B cell (primary cell): Measurements from ENCODE around the gene TKT. TPM values are rescaled to one million over a fixed set of nuclear protein-coding genes. Genes with fewer than 3 reads are reported as not detected.

ENCODE experiments used
- ATAC-seq: fragments of 200-7000 bp; cut with Tn5 transposase; one replicate; pipeline ENCODE4 v1.10.0; 2021; ENCODE audit warnings: low read depth, mild to moderate bottlenecking, moderate number of reproducible peaks, moderate library complexity
- CTCF ChIA-PET: fragments of 350-600 bp; sonication (Branson Sonifier 250); formaldehyde crosslinking; loops from one replicate; lab custom pipeline; 2021; ENCODE audit warnings: antibody characterized with exemption, inconsistent platforms; lab: Charles Lee
- POLR2A ChIA-PET: fragments of 350-600 bp; sonication (Branson Sonifier 250); formaldehyde crosslinking; loops from one replicate; lab custom pipeline; 2021; ENCODE audit warnings: antibody characterized with exemption; lab: Charles Lee
- DNase-seq: peaks from one replicate; pipeline ENCODE4 v3.0.0; 2013
- H2AFZ ChIP-seq: 2 replicates; pipeline ENCODE4 v1.6.1; 2012; ENCODE audit warnings: mild to moderate bottlenecking, low read depth, low read length; ENCODE audit not compliant: insufficient read depth, poor library complexity, severe bottlenecking
- H3K27ac ChIP-seq, 2 donors: 1 replicate in 1 of 2; 2 replicates in 1 of 2; pipeline ENCODE4 v1.5.1; 2012 to 2013; ENCODE audit warnings: low read length in 2 of 2, mild to moderate bottlenecking in 2 of 2, moderate library complexity in 1 of 2
- H3K27me3 ChIP-seq, 4 experiments: fragments of 200-600 bp in 1 of 4; sonication (generic) in 1 of 4; replicated peaks in 1 of 4; 1 replicate in 2 of 4; 2 replicates in 2 of 4; pipeline versions ENCODE4 v1.6.1 to v1.7.0; 2013 to 2016; ENCODE audit warnings: low read length in 3 of 4, mild to moderate bottlenecking in 2 of 4, mixed read lengths in 1 of 4, moderate library complexity in 1 of 4; ENCODE audit not compliant: insufficient read depth in 4 of 4, control insufficient read depth in 3 of 4; ENCODE audit errors: control extremely low read depth in 1 of 4
- H3K36me3 ChIP-seq, 2 experiments: replicated peaks in 1 of 2; 1 replicate in 1 of 2; 2 replicates in 1 of 2; pipeline versions ENCODE4 v1.6.1 to v1.7.1; 2013; ENCODE audit warnings: low read length in 1 of 2; ENCODE audit not compliant: insufficient read depth in 2 of 2, control insufficient read depth in 1 of 2; ENCODE audit errors: control extremely low read depth in 1 of 2, extremely low read depth in 1 of 2
- H3K4me1 ChIP-seq, 2 donors: fragments of 200-600 bp in 1 of 2; sonication (generic) in 1 of 2; 1 replicate in 1 of 2; 2 replicates in 1 of 2; pipeline versions ENCODE4 v1.5.1 to v1.6.1; 2013 to 2017; ENCODE audit warnings: low read length in 2 of 2; ENCODE audit not compliant: control insufficient read depth in 2 of 2, insufficient read depth in 2 of 2
- H3K4me2 ChIP-seq: replicated peaks from 2 replicates; pipeline ENCODE3; 2012; ENCODE audit warnings: mild to moderate bottlenecking, low read depth, low read length; ENCODE audit not compliant: poor library complexity, severe bottlenecking
- H3K4me3 ChIP-seq, 5 experiments: fragments of 200-600 bp in 1 of 5; sonication (generic) in 1 of 5; 1 replicate in 3 of 5; 2 replicates in 2 of 5; pipeline versions ENCODE4 v1.5.1 to v1.7.0; 2011 to 2016; ENCODE audit warnings: low read length in 4 of 5, mild to moderate bottlenecking in 4 of 5, low read depth in 2 of 5, control low read depth in 1 of 5, moderate library complexity in 1 of 5; ENCODE audit not compliant: insufficient read depth in 1 of 5; ENCODE audit errors: control extremely low read depth in 1 of 5, extremely low read depth in 1 of 5
- H3K79me2 ChIP-seq: fragments of 200-600 bp; sonication (generic); one replicate; pipeline ENCODE4 v1.6.0; 2016; ENCODE audit warnings: low read length; ENCODE audit not compliant: control insufficient read depth, insufficient read depth
- H3K9ac ChIP-seq: fragments of 200-600 bp; sonication (generic); 2 replicates; pipeline ENCODE4 v1.6.1; 2017; ENCODE audit warnings: mild to moderate bottlenecking, low read length, moderate library complexity
- H3K9me3 ChIP-seq, 3 donors: one replicate each; pipeline versions ENCODE4 v1.6.1 to v1.7.1; 2013; ENCODE audit warnings: low read length in 2 of 3; ENCODE audit not compliant: control insufficient read depth in 2 of 3, insufficient read depth in 1 of 3; ENCODE audit errors: control extremely low read depth in 1 of 3
- H4K20me1 ChIP-seq: 2 replicates; pipeline ENCODE4 v1.6.0; 2012; ENCODE audit warnings: mild to moderate bottlenecking, low read length; ENCODE audit not compliant: insufficient read depth, control insufficient read depth, poor library complexity, severe bottlenecking
- H3K27ac Mint-ChIP-seq: one replicate; pipeline ENCODE4 v1.8.0; 2021; ENCODE audit warnings: mixed read lengths
- H3K27me3 Mint-ChIP-seq: one replicate; pipeline ENCODE4 v1.8.0; 2021; ENCODE audit warnings: mixed read lengths
- H3K4me1 Mint-ChIP-seq: one replicate; pipeline ENCODE4 v1.8.0; 2021; ENCODE audit warnings: mixed read lengths
- H3K4me3 Mint-ChIP-seq: one replicate; pipeline ENCODE4 v1.8.0; 2021; ENCODE audit warnings: mixed read lengths
- H3K9me3 Mint-ChIP-seq: one replicate; pipeline ENCODE4 v1.8.0; 2022; ENCODE audit warnings: mixed read lengths; ENCODE audit not compliant: insufficient read depth
- CTCF ChIP-seq: fragments of 200-600 bp; IDR thresholded peaks from one replicate; pipeline ENCODE4 v1.8.0; 2022; ENCODE audit warnings: antibody characterized with exemption, mild to moderate bottlenecking
- EZH2 ChIP-seq: IDR thresholded peaks from 2 replicates; pipeline ENCODE4 v1.6.1; 2012; ENCODE audit warnings: borderline replicate concordance, low read depth, mild to moderate bottlenecking, moderate library complexity, low read length; ENCODE audit not compliant: insufficient read depth, poor library complexity, severe bottlenecking
- WGBS: methylation state at CpG from one replicate; pipeline ENCODE4 v1.1.5; 2013; ENCODE audit warnings: missing lambda C conversion rate; ENCODE audit not compliant: insufficient coverage; 5-methylcytosine and 5-hydroxymethylcytosine counted together
- intact Hi-C: fragments of 100-400 bp; cut with micrococcal nuclease; formaldehyde crosslinking; loops from one replicate; pipeline ENCODE4 v1.10.0; 2022
- polyA plus RNA-seq: library from polyadenylated mRNA; depleted of rRNA; stranded (reverse); fragments of >200 nt; gene quantifications from 2 replicates; pipeline ENCODE4 v1.2.3, GENCODE V29; 2012
- total RNA-seq, 2 donors: library from RNA; stranded (reverse); fragments of 120-200 nt in 1 of 2; gene quantifications; 1 replicate in 1 of 2; 2 replicates in 1 of 2; pipeline versions ENCODE4 v1.2.3 to v1.2.4, GENCODE V29; 2013 to 2022

The TKT gene
- total and polyA plus RNA-seq, 2 donors (not counting 1 experiment from before 2014, with no cell fraction given) = 69.5 to 81.0 TPM

GRCh38 chr3:53184701-53185100 lies 71.1 kb downstream of the TKT start:
- Histone ChIP-seq H3K27ac (no peak overlapping the region), H2AFZ (no peak overlapping the region), H3K27me3 (no peaks in the 10 kb centered on the region), H4K20me1 (peaks cover 28% of the 10 kb centered on the region), H3K4me3 (no peak overlapping the region), H3K4me1 (peaks cover 21 to 26% of the 10 kb centered on the region in 2 donors), H3K4me2 (no peak overlapping the region), H3K9ac (no peak overlapping the region), H3K36me3 (peaks cover 5 to 85% of the 10 kb centered on the region in 2 experiments), H3K79me2 (peaks cover 14% of the 10 kb centered on the region), H3K9me3 (no peaks in the 10 kb centered on the region)
- 96% methylated on average over 5 of the region's 7 CpGs for WGBS
- ChIA-PET POLR2A (no interaction called here), CTCF (interaction anchor here (0.7 to 1.5 kb wide), 3 partner anchors 10 to 146 kb away, joined by 3 to 4 read pairs (median 3); no protein-coding TSS in a partner anchor)
- DNase-seq (no peak), ATAC-seq (no peak)
- H3K4me3 Mint-ChIP-seq = no peak overlapping the region
- intact Hi-C loops = loop anchor here (5.0 kb wide), 1 partner anchor 73 kb away; the partner anchor contains the start of gene TKT
- no peaks in the 10 kb centered on the region for H3K9me3 Mint-ChIP-seq
- no peak overlapping the region for H3K27ac Mint-ChIP-seq
- no peaks in the 10 kb centered on the region for H3K27me3 Mint-ChIP-seq
- TF ChIP-seq EZH2 (no peak), CTCF (no peak)
- peaks cover 24% of the 10 kb centered on the region for H3K4me1 Mint-ChIP-seq

- intact Hi-C loops = loop anchor here (5.0 kb wide), 1 partner anchor 74 kb away; the partner anchor contains the start of gene TKT
- peaks cover 4 to 85% of the 10 kb centered on the region in 2 experiments for H3K36me3 ChIP-seq
- Mint-ChIP-seq H3K4me3 (no peak overlapping the region), H3K4me1 (peaks cover 33% of the 10 kb centered on the region), H3K9me3 (no peaks in the 10 kb centered on the region), H3K27me3 (no peaks in the 10 kb centered on the region), H3K27ac (no peak overlapping the region)
- H3K79me2 ChIP-seq = peaks cover 25% of the 10 kb centered on the region
- DNase-seq (no peak), ATAC-seq (no peak)
- no peak overlapping the region for H3K4me2 ChIP-seq
- H3K27me3 ChIP-seq = no peaks in the 10 kb centered on the region
- no peaks in the 10 kb centered on the region for H3K9me3 ChIP-seq
- CTCF ChIA-PET = interaction anchor here (0.9 to 1.6 kb wide), 3 partner anchors 9 to 50 kb away, joined by 3 to 5 read pairs (median 4); partner anchors contain the start of gene PRKCD
- peaks cover 32 to 36% of the 10 kb centered on the region in 2 donors for H3K4me1 ChIP-seq
- no peak overlapping the region for H2AFZ ChIP-seq
- H3K27ac ChIP-seq = no peak overlapping the region
- no peak overlapping the region for H3K9ac ChIP-seq
- TF ChIP-seq EZH2 = no peak
- no peak for TF ChIP-seq CTCF
- no peak overlapping the region for H3K4me3 ChIP-seq
- peaks cover 34% of the 10 kb centered on the region for H4K20me1 ChIP-seq
- POLR2A ChIA-PET = interaction anchor here (0.6 kb wide), 1 partner anchor 23 kb away, joined by 3 read pairs; the partner anchor contains the start of gene PRKCD
- 98% methylated on average over 8 of the region's 9 CpGs for WGBS
Observed at GRCh38 chr3:53183514-53183913, 72.3 kb downstream of the TKT start.
